ENCODE data around the gene KANSL1.
"Not testable (repeated sequence)": the region's sequence is repeated elsewhere in the genome, so short reads cannot be mapped to it uniquely, and the experiment has no call there.

Gene KANSL1

GRCh38 chr17:46135126-46135812, 58.0 kb downstream of the KANSL1 start:
- DNase-seq, result no peak

GRCh38 chr17:46129302-46129701, 63.9 kb downstream of the KANSL1 start:
- DNase-seq, result no peak

- no peak for DNase-seq
These were observed 64.8 kb downstream of the KANSL1 start for GRCh38 chr17:46128453-46128852.

- DNase-seq, result no peak
These were observed 65.7 kb downstream of the KANSL1 start for GRCh38 chr17:46127524-46127923.

GRCh38 chr17:46126840-46127239, 66.4 kb downstream of the KANSL1 start:
- DNase-seq, result no peak

GRCh38 chr17:46125831-46126230, 67.4 kb downstream of the KANSL1 start:
- DNase-seq, result no peak

- no peak for DNase-seq
These were observed 68.3 kb downstream of the KANSL1 start for GRCh38 chr17:46124695-46125592.

- no peak for DNase-seq
These were observed 69.6 kb downstream of the KANSL1 start for GRCh38 chr17:46123607-46124006.

GRCh38 chr17:46122486-46122871, 70.8 kb downstream of the KANSL1 start:
- DNase-seq, result no peak

GRCh38 chr17:46121841-46122485, 71.3 kb downstream of the KANSL1 start:
- DNase-seq, result no peak

- DNase-seq, result no peak
These were observed 72.0 kb downstream of the KANSL1 start for GRCh38 chr17:46121165-46121764.

GRCh38 chr17:46120537-46120936, 72.7 kb downstream of the KANSL1 start:
- DNase-seq, result no peak

- no peak for DNase-seq
These were observed 73.2 kb downstream of the KANSL1 start for GRCh38 chr17:46120078-46120477.

- no peak for DNase-seq
These were observed 74.3 kb downstream of the KANSL1 start for GRCh38 chr17:46118964-46119363.

- DNase-seq, result no peak
These were observed 75.2 kb downstream of the KANSL1 start for GRCh38 chr17:46117850-46118696.

GRCh38 chr17:46117117-46117516, 76.1 kb downstream of the KANSL1 start:
- no peak for DNase-seq

- no peak for DNase-seq
These were observed 77.5 kb downstream of the KANSL1 start for GRCh38 chr17:46115699-46116098.

GRCh38 chr17:46111236-46111635, 82.0 kb downstream of the KANSL1 start:
- DNase-seq, result not testable (repeated sequence)

GRCh38 chr17:46110219-46110618, 83.0 kb downstream of the KANSL1 start:
- no peak for DNase-seq

- no peak for DNase-seq
These were observed 83.5 kb downstream of the KANSL1 start for GRCh38 chr17:46109603-46110189.

- no peak for DNase-seq
These were observed 84.6 kb downstream of the KANSL1 start for GRCh38 chr17:46108550-46109110.

- DNase-seq, result no peak
These were observed 85.1 kb downstream of the KANSL1 start for GRCh38 chr17:46108120-46108519.
